ENCODE measurements around the gene DRGX. TPM values are rescaled to one million over a fixed set of nuclear protein-coding genes. Genes with fewer than 3 reads are reported as not detected.

Gene DRGX
- total and polyA plus RNA-seq, 2 donors (not counting 1 experiment from before 2014, with no cell fraction given) = not detected

DNA sequence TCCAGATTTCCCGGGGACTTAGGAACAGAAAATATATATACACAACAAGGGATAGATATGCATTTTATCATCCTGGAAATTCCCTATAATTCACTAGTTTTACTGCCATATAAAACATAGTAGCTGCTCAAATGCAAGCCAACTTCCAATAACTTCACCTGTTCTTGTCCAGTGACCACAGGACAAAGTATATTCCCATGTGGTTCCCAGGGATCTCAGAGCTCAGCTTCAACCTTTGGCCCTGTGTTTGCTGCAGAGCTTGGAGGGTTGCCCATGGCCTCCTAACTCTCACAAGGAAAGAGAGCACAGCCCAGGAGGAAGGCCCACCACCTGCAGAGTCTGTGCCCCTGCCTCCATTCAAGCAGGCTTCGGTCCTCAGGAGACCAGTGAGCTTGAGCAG, 4.5 kb upstream of the DRGX start:
- Histone ChIP-seq H3K4me2 (replicated peaks; ENCODE audit: low read depth, low read length, poor library complexity, severe bottlenecking) (no peak overlapping the region), H3K4me1 (ENCODE audit: control insufficient read depth in 2 of 2, insufficient read depth in 2 of 2, low read length in 2 of 2) (peaks cover 21 to 27% of the 10 kb centered on the region in 2 donors), H3K27me3 (replicated peaks in 1 of 4; ENCODE audit: control extremely low read depth in 1 of 4, control insufficient read depth in 3 of 4, insufficient read depth in 4 of 4, low read length in 3 of 4) (peaks cover 0 to 45% (median 27%) of the 10 kb centered on the region in 4 experiments), H3K36me3 (replicated peaks in 1 of 2; ENCODE audit: control extremely low read depth in 1 of 2, control insufficient read depth in 1 of 2, extremely low read depth in 1 of 2, insufficient read depth in 2 of 2, low read length in 1 of 2) (no peaks in the 10 kb centered on the region), H3K27ac (ENCODE audit: low read length in 2 of 2) (no peak overlapping the region), H3K9ac (ENCODE audit: low read length) (no peak overlapping the region), H3K4me3 (ENCODE audit: control extremely low read depth in 1 of 5, extremely low read depth in 1 of 5, insufficient read depth in 1 of 5, low read depth in 2 of 5, low read length in 4 of 5) (no peak overlapping the region), H2AFZ (ENCODE audit: insufficient read depth, low read depth, low read length, poor library complexity, severe bottlenecking) (no peak overlapping the region), H3K9me3 (ENCODE audit: control extremely low read depth in 1 of 3, control insufficient read depth in 2 of 3, insufficient read depth in 1 of 3, low read length in 2 of 3) (peaks cover 0 to 26% (median 0%) of the 10 kb centered on the region in 3 donors), H4K20me1 (ENCODE audit: control insufficient read depth, insufficient read depth, low read length, poor library complexity, severe bottlenecking) (no peaks in the 10 kb centered on the region), H3K79me2 (ENCODE audit: control insufficient read depth, insufficient read depth, low read length) (no peaks in the 10 kb centered on the region)
- DNase-seq (no peak), ATAC-seq (ENCODE audit: low read depth) (no peak)
- H3K27ac Mint-ChIP-seq = no peak overlapping the region
- H3K27me3 Mint-ChIP-seq = peaks cover 64% of the 10 kb centered on the region
- H3K4me1 Mint-ChIP-seq = peaks cover 17% of the 10 kb centered on the region
- TF ChIP-seq EZH2 (IDR thresholded peaks at IDR 0.05; ENCODE audit: borderline replicate concordance, insufficient read depth, low read depth, low read length, poor library complexity, severe bottlenecking) = no peak
- TF ChIP-seq, protein P1, sequence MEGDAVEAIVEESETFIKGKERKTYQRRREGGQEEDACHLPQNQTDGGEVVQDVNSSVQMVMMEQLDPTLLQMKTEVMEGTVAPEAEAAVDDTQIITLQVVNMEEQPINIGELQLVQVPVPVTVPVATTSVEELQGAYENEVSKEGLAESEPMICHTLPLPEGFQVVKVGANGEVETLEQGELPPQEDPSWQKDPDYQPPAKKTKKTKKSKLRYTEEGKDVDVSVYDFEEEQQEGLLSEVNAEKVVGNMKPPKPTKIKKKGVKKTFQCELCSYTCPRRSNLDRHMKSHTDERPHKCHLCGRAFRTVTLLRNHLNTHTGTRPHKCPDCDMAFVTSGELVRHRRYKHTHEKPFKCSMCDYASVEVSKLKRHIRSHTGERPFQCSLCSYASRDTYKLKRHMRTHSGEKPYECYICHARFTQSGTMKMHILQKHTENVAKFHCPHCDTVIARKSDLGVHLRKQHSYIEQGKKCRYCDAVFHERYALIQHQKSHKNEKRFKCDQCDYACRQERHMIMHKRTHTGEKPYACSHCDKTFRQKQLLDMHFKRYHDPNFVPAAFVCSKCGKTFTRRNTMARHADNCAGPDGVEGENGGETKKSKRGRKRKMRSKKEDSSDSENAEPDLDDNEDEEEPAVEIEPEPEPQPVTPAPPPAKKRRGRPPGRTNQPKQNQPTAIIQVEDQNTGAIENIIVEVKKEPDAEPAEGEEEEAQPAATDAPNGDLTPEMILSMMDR (IDR thresholded peaks at IDR 0.05) = no peak
- no peak overlapping the region for H3K4me3 Mint-ChIP-seq
- no peaks in the 10 kb centered on the region for H3K9me3 Mint-ChIP-seq (ENCODE audit: insufficient read depth)
- ChIA-PET POLR2A (no interaction called here), CTCF (interaction anchor here (1.2 to 1.9 kb wide), 3 partner anchors 12 to 119 kb away, joined by 3 to 7 read pairs (median 3); no protein-coding TSS in a partner anchor)
- intact Hi-C loops (cut with micrococcal nuclease) = no loop called here
- WGBS (ENCODE audit: insufficient coverage) = no CpG with 5 or more reads among the region's 2 CpGs

DNA sequence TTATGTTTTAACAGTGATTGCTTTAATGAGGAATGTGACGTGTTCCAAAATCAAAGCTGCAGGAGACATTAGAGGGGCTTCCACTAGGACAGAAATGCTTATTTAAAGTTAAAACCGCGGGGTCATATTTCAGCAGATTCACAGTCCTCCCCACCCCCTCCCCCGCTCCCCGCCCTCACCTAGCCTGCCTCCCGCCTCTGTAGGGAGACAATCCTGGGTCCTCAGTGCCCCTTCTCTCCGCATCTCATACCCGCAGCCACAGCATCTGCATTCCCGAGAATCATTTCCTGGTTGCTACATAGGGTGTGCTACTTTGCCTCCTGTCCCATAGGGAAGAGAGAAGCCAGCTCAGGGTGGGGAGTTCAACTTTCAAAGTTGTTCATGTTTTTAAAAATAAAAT, 3.1 kb upstream of the DRGX start:
- no peak for TF ChIP-seq EZH2 (IDR thresholded peaks at IDR 0.05; ENCODE audit: borderline replicate concordance, insufficient read depth, low read depth, low read length, poor library complexity, severe bottlenecking)
- TF ChIP-seq, protein P1 (IDR thresholded peaks at IDR 0.05) = no peak
- H3K27me3 ChIP-seq (replicated peaks in 1 of 4; ENCODE audit: control extremely low read depth in 1 of 4, control insufficient read depth in 3 of 4, insufficient read depth in 4 of 4, low read length in 3 of 4) = peaks cover 0 to 59% (median 35%) of the 10 kb centered on the region in 4 experiments
- WGBS (ENCODE audit: insufficient coverage) = 6% methylated on average over 3 of the region's 9 CpGs
- no peak overlapping the region for H2AFZ ChIP-seq (ENCODE audit: insufficient read depth, low read depth, low read length, poor library complexity, severe bottlenecking)
- no peaks in the 10 kb centered on the region for H3K36me3 ChIP-seq (replicated peaks in 1 of 2; ENCODE audit: control extremely low read depth in 1 of 2, control insufficient read depth in 1 of 2, extremely low read depth in 1 of 2, insufficient read depth in 2 of 2, low read length in 1 of 2)
- intact Hi-C loops (cut with micrococcal nuclease) = no loop called here
- peaks cover 23 to 34% of the 10 kb centered on the region in 2 donors for H3K4me1 ChIP-seq (ENCODE audit: control insufficient read depth in 2 of 2, insufficient read depth in 2 of 2, low read length in 2 of 2)
- no peaks in the 10 kb centered on the region for H3K79me2 ChIP-seq (ENCODE audit: control insufficient read depth, insufficient read depth, low read length)
- no peaks in the 10 kb centered on the region for H4K20me1 ChIP-seq (ENCODE audit: control insufficient read depth, insufficient read depth, low read length, poor library complexity, severe bottlenecking)
- no peak overlapping the region for H3K4me3 ChIP-seq (ENCODE audit: control extremely low read depth in 1 of 5, extremely low read depth in 1 of 5, insufficient read depth in 1 of 5, low read depth in 2 of 5, low read length in 4 of 5)
- H3K9ac ChIP-seq (ENCODE audit: low read length) = no peak overlapping the region
- H3K27ac Mint-ChIP-seq = no peak overlapping the region
- H3K27ac ChIP-seq (ENCODE audit: low read length in 2 of 2) = no peak overlapping the region
- DNase-seq = no peak
- peaks cover 19% of the 10 kb centered on the region for H3K4me1 Mint-ChIP-seq
- POLR2A ChIA-PET = no interaction called here
- no peaks in the 10 kb centered on the region for H3K9me3 Mint-ChIP-seq (ENCODE audit: insufficient read depth)
- no peak for ATAC-seq (ENCODE audit: low read depth)
- CTCF ChIA-PET = interaction anchor here (1.2 to 1.9 kb wide), 2 partner anchors 9 to 120 kb away, joined by 4 to 7 read pairs; no protein-coding TSS in a partner anchor
- H3K4me3 Mint-ChIP-seq = no peak overlapping the region
- peaks cover 0 to 35% (median 0%) of the 10 kb centered on the region in 3 donors for H3K9me3 ChIP-seq (ENCODE audit: control extremely low read depth in 1 of 3, control insufficient read depth in 2 of 3, insufficient read depth in 1 of 3, low read length in 2 of 3)
- peaks cover 62% of the 10 kb centered on the region for H3K27me3 Mint-ChIP-seq
- H3K4me2 ChIP-seq (replicated peaks; ENCODE audit: low read depth, low read length, poor library complexity, severe bottlenecking) = no peak overlapping the region

Data from B cell (primary cell).